Measurements from ENCODE around the gene MAP3K15. TPM values are rescaled to one million over a fixed set of nuclear protein-coding genes. Genes with fewer than 3 reads are reported as not detected.

Gene MAP3K15
- total RNA-seq, 2 donors from 2014 or later = 2.4 to 2.5 TPM

GRCh38 chrX:19377799-19378198 is 137.5 kb downstream of the MAP3K15 start:
- no peak for DNase-seq (ENCODE audit: low spot score in 2 of 2)
- Mint-ChIP-seq H3K27ac (no peak overlapping the region), H3K9me3 (no peaks in the 10 kb centered on the region), H3K36me3 (no peaks in the 10 kb centered on the region)
- ATAC-seq = no peak

GRCh38 chrX:19375546-19375945 is 139.8 kb downstream of the MAP3K15 start:
- Mint-ChIP-seq H3K9me3 (no peaks in the 10 kb centered on the region), H3K27ac (no peak overlapping the region), H3K36me3 (no peaks in the 10 kb centered on the region)
- ATAC-seq (no peak), DNase-seq (ENCODE audit: low spot score in 2 of 2) (no peak)

- ATAC-seq = peak in 1 of 2 donors; percentile 8
- peak overlapping the region in 1 of 2 donors; percentile 87 for H3K27ac Mint-ChIP-seq
- no peaks in the 10 kb centered on the region for H3K36me3 Mint-ChIP-seq
- H3K9me3 Mint-ChIP-seq = no peaks in the 10 kb centered on the region
- DNase-seq (ENCODE audit: low spot score in 2 of 2) = no peak
These were observed 141.9 kb downstream of the MAP3K15 start for GRCh38 chrX:19373351-19373891.

GRCh38 chrX:19372547-19373331 is 142.6 kb downstream of the MAP3K15 start:
- Mint-ChIP-seq H3K36me3 (no peaks in the 10 kb centered on the region), H3K9me3 (no peaks in the 10 kb centered on the region), H3K27ac (peak overlapping the region in 1 of 2 donors; percentile 87)
- ATAC-seq (peak; percentile 60 to 70), DNase-seq (ENCODE audit: low spot score in 2 of 2) (peak in 1 of 2 donors; percentile 2)

GRCh38 chrX:19372170-19372546 is 143.2 kb downstream of the MAP3K15 start:
- H3K9me3 Mint-ChIP-seq = no peaks in the 10 kb centered on the region
- peak; percentile 83 for ATAC-seq
- peak; percentile 58 to 65 for DNase-seq (ENCODE audit: low spot score in 2 of 2)
- H3K27ac Mint-ChIP-seq = peak overlapping the region in 1 of 2 donors; percentile 87
- H3K36me3 Mint-ChIP-seq = peaks cover 0 to under 1% of the 10 kb centered on the region in 2 donors

GRCh38 chrX:19370061-19370460 is 145.2 kb downstream of the MAP3K15 start:
- no peak overlapping the region for H3K27ac Mint-ChIP-seq
- no peaks in the 10 kb centered on the region for H3K9me3 Mint-ChIP-seq
- peaks cover 7 to 18% of the 10 kb centered on the region in 2 donors for H3K36me3 Mint-ChIP-seq
- DNase-seq (ENCODE audit: low spot score in 2 of 2) (no peak), ATAC-seq (no peak)

GRCh38 chrX:19368576-19368975 is 146.7 kb downstream of the MAP3K15 start:
- Mint-ChIP-seq H3K27ac (no peak overlapping the region), H3K9me3 (no peaks in the 10 kb centered on the region), H3K36me3 (peaks cover 7 to 18% of the 10 kb centered on the region in 2 donors)
- no peak for DNase-seq (ENCODE audit: low spot score in 2 of 2)
- ATAC-seq = no peak

GRCh38 chrX:19361701-19362100 is 153.6 kb downstream of the MAP3K15 start:
- H3K9me3 Mint-ChIP-seq = no peaks in the 10 kb centered on the region
- no peak for ATAC-seq
- H3K36me3 Mint-ChIP-seq = peaks cover 3 to 13% of the 10 kb centered on the region in 2 donors
- DNase-seq (ENCODE audit: low spot score in 2 of 2) = no peak
- peak overlapping the region in 1 of 2 donors; percentile 88 for H3K27ac Mint-ChIP-seq

- no peak overlapping the region for H3K27ac Mint-ChIP-seq
- H3K36me3 Mint-ChIP-seq = peaks cover 0 to 7% of the 10 kb centered on the region in 2 donors
- DNase-seq (ENCODE audit: low spot score in 2 of 2) = no peak
- no peaks in the 10 kb centered on the region for H3K9me3 Mint-ChIP-seq
- ATAC-seq = no peak
These were observed 154.4 kb downstream of the MAP3K15 start for GRCh38 chrX:19360903-19361302.

- Mint-ChIP-seq H3K36me3 (no peaks in the 10 kb centered on the region), H3K9me3 (no peaks in the 10 kb centered on the region), H3K27ac (no peak overlapping the region)
- no peak for ATAC-seq
- no peak for DNase-seq (ENCODE audit: low spot score in 2 of 2)
These were observed 156.8 kb downstream of the MAP3K15 start for GRCh38 chrX:19358521-19358920.

- ATAC-seq (no peak), DNase-seq (ENCODE audit: low spot score in 2 of 2) (no peak)
- Mint-ChIP-seq H3K9me3 (no peaks in the 10 kb centered on the region), H3K27ac (no peak overlapping the region), H3K36me3 (peaks cover 0 to 11% of the 10 kb centered on the region in 2 donors)
These were observed 160.7 kb downstream of the MAP3K15 start for GRCh38 chrX:19354625-19355024.

GRCh38 chrX:19350941-19351384 is 164.3 kb downstream of the MAP3K15 start:
- DNase-seq (ENCODE audit: low spot score in 2 of 2) (no peak), ATAC-seq (peak; percentile 40 to 72)
- peak overlapping the region in 1 of 2 donors; percentile 44 for H3K27ac Mint-ChIP-seq
- peaks cover 0 to 11% of the 10 kb centered on the region in 2 donors for H3K36me3 Mint-ChIP-seq
- no peaks in the 10 kb centered on the region for H3K9me3 Mint-ChIP-seq

- H3K9me3 Mint-ChIP-seq = no peaks in the 10 kb centered on the region
- ATAC-seq = no peak
- H3K36me3 Mint-ChIP-seq = peaks cover 0 to 11% of the 10 kb centered on the region in 2 donors
- DNase-seq (ENCODE audit: low spot score in 2 of 2) = no peak
- no peak overlapping the region for H3K27ac Mint-ChIP-seq
These were observed 166.0 kb downstream of the MAP3K15 start for GRCh38 chrX:19349264-19349663.

- DNase-seq (ENCODE audit: low spot score in 2 of 2) (no peak), ATAC-seq (no peak)
- peaks cover 0 to 11% of the 10 kb centered on the region in 2 donors for H3K36me3 Mint-ChIP-seq
- H3K9me3 Mint-ChIP-seq = no peaks in the 10 kb centered on the region
- H3K27ac Mint-ChIP-seq = no peak overlapping the region
These were observed 167.4 kb downstream of the MAP3K15 start for GRCh38 chrX:19347916-19348315.

GRCh38 chrX:19344661-19345060 is 170.6 kb downstream of the MAP3K15 start:
- Mint-ChIP-seq H3K27ac (peak overlapping the region; percentile 85 to 88), H3K36me3 (no peaks in the 10 kb centered on the region), H3K9me3 (no peaks in the 10 kb centered on the region)
- ATAC-seq (no peak), DNase-seq (ENCODE audit: low spot score in 2 of 2) (no peak)

GRCh38 chrX:19343535-19344408 is 171.5 kb downstream of the MAP3K15 start, which contains the start of gene PDHA1:
TSS of gene PDHA1 (plus strand) at chrX:19343927. CDS start at chrX:19344038, 111 bp downstream.
- peak within 1 kb of the TSS; percentile 85 to 88 for H3K27ac Mint-ChIP-seq
- no peaks in the 10 kb centered on the region for H3K9me3 Mint-ChIP-seq
- peak; percentile 84 to 91 for DNase-seq (ENCODE audit: low spot score in 2 of 2)
- no peaks in the 10 kb centered on the region for H3K36me3 Mint-ChIP-seq
- ATAC-seq = peak; percentile 99

- ATAC-seq (no peak), DNase-seq (ENCODE audit: low spot score in 2 of 2) (no peak)
- Mint-ChIP-seq H3K36me3 (no peaks in the 10 kb centered on the region), H3K27ac (peak overlapping the region in 1 of 2 donors; percentile 88), H3K9me3 (no peaks in the 10 kb centered on the region)
These were observed 172.2 kb downstream of the MAP3K15 start for GRCh38 chrX:19343085-19343534.
